Duodenal mucosa (tissue), 2 donors: ENCODE data around the gene CHEK1.

Experiments
- H3K27ac ChIP-seq: one replicate; pipeline ENCODE4 v1.7.0; 2013; ENCODE audit warnings: low read depth, low read length
- H3K27me3 ChIP-seq, 2 donors: one replicate each; pipeline ENCODE4 v1.7.0; 2013; ENCODE audit warnings: low read length in 2 of 2, control low read depth in 1 of 2; ENCODE audit not compliant: insufficient read depth in 2 of 2, control insufficient read depth in 1 of 2
- H3K36me3 ChIP-seq, 2 donors: one replicate each; pipeline ENCODE4 v1.7.0; 2013; ENCODE audit warnings: low read length in 2 of 2, control low read depth in 1 of 2; ENCODE audit not compliant: insufficient read depth in 2 of 2, control insufficient read depth in 1 of 2
- H3K4me1 ChIP-seq, 2 donors: one replicate each; pipeline ENCODE4 v1.7.0; 2013; ENCODE audit warnings: low read length in 2 of 2, control low read depth in 1 of 2; ENCODE audit not compliant: insufficient read depth in 2 of 2, control insufficient read depth in 1 of 2
- H3K4me3 ChIP-seq, 2 donors: one replicate each; pipeline ENCODE4 v1.7.0; 2013; ENCODE audit warnings: low read length in 2 of 2, low read depth in 1 of 2
- H3K9ac ChIP-seq, 2 donors: one replicate each; pipeline ENCODE4 v1.7.0; 2013; ENCODE audit warnings: low read length in 2 of 2, low read depth in 1 of 2
- H3K9me3 ChIP-seq, 2 donors: one replicate each; pipeline ENCODE4 v1.7.0; 2013; ENCODE audit warnings: low read length in 2 of 2, control low read depth in 1 of 2; ENCODE audit not compliant: control insufficient read depth in 1 of 2

The CHEK1 gene

DNA sequence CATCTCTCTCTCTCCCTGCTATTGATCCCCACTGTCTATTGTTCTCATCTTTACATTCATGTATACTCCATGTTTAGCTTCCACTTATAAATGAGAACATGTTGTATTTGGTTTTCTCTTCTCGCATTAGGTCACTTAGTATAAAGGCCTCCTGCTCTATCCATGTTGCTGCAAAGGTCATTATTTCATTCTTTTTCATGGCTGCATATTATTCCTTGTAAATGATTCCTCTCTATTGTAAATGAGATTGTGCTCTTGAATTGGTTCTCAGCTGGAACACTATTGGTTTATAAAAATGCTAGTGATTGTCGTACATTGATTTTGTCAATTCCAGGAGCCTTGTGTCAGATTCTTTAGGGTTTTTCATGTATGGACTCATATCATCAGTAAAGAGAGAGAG, 42.2 kb downstream of the CHEK1 start:
- H3K9ac ChIP-seq = no peak overlapping the region
- H3K27ac ChIP-seq = no peak overlapping the region
- H3K36me3 ChIP-seq = no peaks in the 10 kb centered on the region
- H3K4me3 ChIP-seq = no peak overlapping the region
- H3K27me3 ChIP-seq = no peaks in the 10 kb centered on the region
- peaks cover 0 to 4% of the 10 kb centered on the region in 2 donors for H3K4me1 ChIP-seq
- H3K9me3 ChIP-seq = no peaks in the 10 kb centered on the region

DNA sequence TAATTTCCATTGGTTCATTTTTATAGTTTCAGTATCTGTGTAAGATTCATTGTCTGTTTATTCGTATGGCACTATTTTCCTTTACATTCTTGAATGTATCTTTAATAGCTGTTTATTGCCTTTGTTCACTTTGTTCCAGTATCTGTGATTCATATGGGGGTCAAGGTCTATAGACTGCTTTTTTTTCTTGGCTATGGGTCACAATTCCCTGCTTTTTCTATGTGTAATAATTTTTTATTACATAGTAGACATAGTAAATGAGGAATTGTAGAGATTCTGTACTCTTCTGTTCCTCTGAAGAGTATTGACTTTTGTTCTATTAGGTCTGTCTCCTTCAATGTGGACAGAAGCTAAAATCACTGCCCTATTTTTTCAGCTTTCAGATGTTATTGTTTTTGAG, 45.2 kb downstream of the CHEK1 start:
- H3K4me1 ChIP-seq = peaks cover 0 to 4% of the 10 kb centered on the region in 2 donors
- H3K36me3 ChIP-seq = no peaks in the 10 kb centered on the region
- H3K27ac ChIP-seq = no peak overlapping the region
- no peaks in the 10 kb centered on the region for H3K9me3 ChIP-seq
- no peak overlapping the region for H3K4me3 ChIP-seq
- no peak overlapping the region for H3K9ac ChIP-seq
- H3K27me3 ChIP-seq = no peaks in the 10 kb centered on the region

DNA sequence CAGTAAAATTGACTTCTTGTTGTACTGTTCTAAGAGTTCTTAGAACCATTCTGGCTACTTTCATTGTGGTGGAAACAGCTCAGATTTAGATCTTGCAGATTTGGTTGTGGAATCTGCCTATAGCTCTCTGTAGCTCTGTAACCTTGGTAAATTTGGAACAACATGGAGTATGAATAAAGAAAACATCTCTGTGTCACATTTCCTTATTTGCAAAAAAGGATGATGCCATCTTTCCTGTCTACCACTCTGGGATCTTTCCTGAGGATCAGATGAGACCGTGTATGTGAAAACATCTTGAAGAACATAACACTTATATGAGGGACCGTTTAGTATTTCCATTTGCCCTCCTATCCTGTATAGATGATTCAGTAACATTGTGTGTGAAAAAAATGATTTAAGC, 46.6 kb downstream of the CHEK1 start:
- Histone ChIP-seq H3K9me3 (no peaks in the 10 kb centered on the region), H3K9ac (no peak overlapping the region), H3K27me3 (no peaks in the 10 kb centered on the region), H3K27ac (no peak overlapping the region), H3K36me3 (no peaks in the 10 kb centered on the region), H3K4me1 (peaks cover 0 to 4% of the 10 kb centered on the region in 2 donors), H3K4me3 (no peak overlapping the region)

DNA sequence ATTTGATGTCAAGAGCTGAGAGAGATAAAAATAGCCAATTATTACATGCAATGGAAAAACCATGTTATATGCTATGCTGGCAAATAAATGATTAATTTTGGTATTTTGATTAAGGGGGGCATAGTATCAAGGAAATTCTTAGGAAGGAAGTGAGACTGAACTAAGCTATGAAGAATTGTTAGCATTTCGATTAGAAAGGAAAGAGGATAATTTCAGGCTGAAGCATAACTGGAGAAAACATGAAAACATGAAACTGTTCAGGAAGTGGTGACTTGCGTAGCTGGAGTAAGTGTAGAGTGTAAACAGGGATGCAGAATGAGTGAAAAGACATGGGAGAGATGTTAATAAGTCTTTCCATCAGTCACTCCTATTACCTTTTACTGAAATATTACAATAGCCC, 49.2 kb downstream of the CHEK1 start:
- no peak overlapping the region for H3K27ac ChIP-seq
- peaks cover 0 to 4% of the 10 kb centered on the region in 2 donors for H3K4me1 ChIP-seq
- H3K9ac ChIP-seq = no peak overlapping the region
- no peak overlapping the region for H3K4me3 ChIP-seq
- no peaks in the 10 kb centered on the region for H3K27me3 ChIP-seq
- H3K36me3 ChIP-seq = peaks cover 0 to 6% of the 10 kb centered on the region in 2 donors
- H3K9me3 ChIP-seq = no peaks in the 10 kb centered on the region

DNA sequence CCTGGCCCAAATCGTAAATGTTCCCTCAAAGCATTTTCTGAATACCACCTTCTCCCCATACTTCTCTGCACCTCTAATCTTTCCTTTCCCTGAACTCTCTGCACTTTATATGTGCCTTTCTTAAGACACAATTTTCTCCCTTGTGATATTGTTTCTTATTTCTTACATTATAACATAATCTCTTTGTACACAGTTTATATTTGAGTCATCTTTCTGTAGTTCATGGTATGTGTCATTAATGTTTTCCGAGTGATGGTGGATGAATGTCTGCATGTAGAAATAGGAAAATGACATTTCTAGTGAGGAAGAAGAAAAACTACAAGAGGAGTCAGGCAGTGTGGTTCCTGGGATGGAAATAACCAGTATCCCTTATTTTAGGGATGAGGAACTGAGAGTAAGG, 50.2 kb downstream of the CHEK1 start:
- H3K27me3 ChIP-seq = no peaks in the 10 kb centered on the region
- peaks cover 0 to 6% of the 10 kb centered on the region in 2 donors for H3K36me3 ChIP-seq
- no peaks in the 10 kb centered on the region for H3K9me3 ChIP-seq
- peaks cover 0 to 4% of the 10 kb centered on the region in 2 donors for H3K4me1 ChIP-seq
- H3K4me3 ChIP-seq = no peak overlapping the region
- H3K9ac ChIP-seq = no peak overlapping the region
- no peak overlapping the region for H3K27ac ChIP-seq

DNA sequence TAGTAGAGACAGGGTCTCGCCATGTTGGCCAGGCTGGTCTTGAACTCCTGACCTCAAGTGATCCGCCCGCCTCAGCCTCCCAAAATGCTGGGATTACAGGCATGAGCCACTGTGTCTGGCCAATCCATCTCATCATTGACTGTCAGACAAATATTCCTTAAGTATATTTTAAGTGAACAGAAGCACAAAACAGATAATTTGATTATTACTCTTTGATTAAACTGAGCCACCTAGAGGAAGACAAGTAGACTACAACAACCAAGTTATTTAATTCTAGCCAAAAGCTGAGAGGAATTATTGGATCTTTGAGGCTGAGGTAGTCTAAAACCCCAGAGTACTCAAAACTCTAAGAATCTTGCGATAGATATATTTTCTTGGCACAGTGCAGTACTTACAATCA, 54.4 kb downstream of the CHEK1 start:
- Histone ChIP-seq H3K9ac (no peak overlapping the region), H3K27ac (no peak overlapping the region), H3K27me3 (no peaks in the 10 kb centered on the region), H3K4me3 (no peak overlapping the region), H3K9me3 (no peaks in the 10 kb centered on the region), H3K36me3 (peaks cover 0 to 6% of the 10 kb centered on the region in 2 donors), H3K4me1 (no peaks in the 10 kb centered on the region)

DNA sequence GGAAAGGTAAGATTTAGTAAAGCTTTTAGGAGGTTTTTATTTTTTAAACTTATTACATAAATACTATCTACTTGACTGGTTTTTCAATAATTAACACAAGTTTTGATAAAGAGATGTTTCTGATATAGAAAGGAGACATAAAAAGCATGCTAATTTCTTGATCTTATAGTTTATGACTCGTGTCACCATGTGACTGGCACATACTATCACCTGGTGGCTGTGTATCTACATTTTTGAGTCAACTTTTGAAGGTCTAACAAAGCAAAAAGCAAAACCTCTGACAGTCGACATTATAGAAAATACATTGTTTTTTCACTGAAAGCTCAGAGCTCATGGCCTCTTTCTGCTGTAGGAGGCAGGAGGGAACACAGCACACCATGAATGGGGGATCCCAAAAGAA, 54.9 kb downstream of the CHEK1 start:
- Histone ChIP-seq H3K27ac (no peak overlapping the region), H3K36me3 (peaks cover 0 to 6% of the 10 kb centered on the region in 2 donors)

DNA sequence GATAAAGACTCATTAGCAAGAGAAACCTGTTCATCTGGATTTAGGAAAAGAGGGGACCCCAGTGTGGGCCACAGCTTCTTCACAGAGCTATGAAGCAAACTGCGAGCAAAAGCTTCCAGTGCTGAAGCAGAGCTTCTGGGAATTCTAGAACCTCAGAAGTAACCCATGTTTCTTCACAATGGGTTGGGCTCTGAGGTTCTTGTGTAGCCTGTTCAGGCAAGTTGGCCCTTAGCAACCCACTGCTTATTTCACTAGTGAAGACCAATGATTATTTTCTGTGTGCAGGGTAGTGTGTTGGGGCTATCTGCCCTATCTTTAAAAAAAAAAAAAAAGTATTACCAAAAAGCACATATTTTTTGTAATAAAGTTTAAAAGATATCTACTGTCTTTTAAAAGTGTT, 55.8 kb downstream of the CHEK1 start, which contains the start of gene ACRV1:
ACRV1 (minus strand) TSS at position 101 of the 400 bp plus-strand sequence; CDS start at position 34, 67 bp downstream.
- H3K9me3 ChIP-seq = no peaks in the 10 kb centered on the region
- no peaks in the 10 kb centered on the region for H3K27me3 ChIP-seq
- H3K9ac ChIP-seq = no peak within 1 kb of the TSS
- no peak within 1 kb of the TSS for H3K4me3 ChIP-seq
- no peak within 1 kb of the TSS for H3K27ac ChIP-seq
- H3K4me1 ChIP-seq = no peaks in the 10 kb centered on the region
- peaks cover 0 to 6% of the 10 kb centered on the region in 2 donors for H3K36me3 ChIP-seq

More for the DNA sequence above, 54.9 kb downstream of the CHEK1 start:
- Histone ChIP-seq H3K9ac (no peak overlapping the region), H3K4me1 (no peaks in the 10 kb centered on the region), H3K9me3 (no peaks in the 10 kb centered on the region), H3K4me3 (no peak overlapping the region), H3K27me3 (no peaks in the 10 kb centered on the region)

DNA sequence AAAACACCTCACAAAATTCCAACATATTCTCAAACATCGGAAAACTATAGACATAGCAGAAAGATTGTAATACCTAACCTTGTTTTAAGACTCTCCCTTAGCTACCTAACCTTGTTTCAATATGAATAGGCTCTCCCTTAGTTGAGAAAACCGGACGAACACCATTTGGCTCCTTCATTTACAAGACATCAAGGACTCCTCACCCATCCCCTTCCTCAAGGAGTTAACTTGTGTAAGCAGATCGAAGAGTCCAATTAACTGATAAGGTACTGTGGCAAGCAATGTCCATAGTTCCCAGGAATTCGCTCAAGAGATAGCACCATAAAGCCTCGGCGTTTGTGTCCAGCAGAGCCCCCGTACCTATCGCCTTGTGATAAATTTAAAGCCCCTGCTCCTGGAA, 60.3 kb downstream of the CHEK1 start:
- H3K9ac ChIP-seq = no peak overlapping the region
- H3K4me1 ChIP-seq = no peaks in the 10 kb centered on the region
- H3K36me3 ChIP-seq = no peaks in the 10 kb centered on the region
- H3K27me3 ChIP-seq = no peaks in the 10 kb centered on the region
- H3K9me3 ChIP-seq = no peaks in the 10 kb centered on the region
- no peak overlapping the region for H3K4me3 ChIP-seq
- no peak overlapping the region for H3K27ac ChIP-seq

DNA sequence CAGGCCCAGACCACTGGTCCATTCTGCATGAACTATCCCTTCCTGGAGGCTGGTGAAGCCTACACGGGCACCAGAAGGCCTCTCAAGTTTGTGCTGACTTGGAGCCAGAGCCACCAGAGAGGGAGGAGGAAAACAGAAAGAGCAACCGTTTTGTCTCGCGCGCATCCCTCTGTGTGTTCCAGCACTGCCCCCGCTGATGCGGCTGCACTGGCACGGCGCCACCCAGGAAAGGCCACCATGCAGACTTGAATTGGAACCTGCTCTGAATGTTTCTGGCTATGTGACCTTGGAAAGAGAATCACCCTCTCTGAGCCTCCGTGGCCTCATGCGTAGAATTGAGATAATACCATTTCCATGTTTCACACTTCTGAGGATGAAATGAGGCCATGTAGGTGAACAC, 63.1 kb downstream of the CHEK1 start:
- no peaks in the 10 kb centered on the region for H3K27me3 ChIP-seq
- no peak overlapping the region for H3K27ac ChIP-seq
- H3K4me3 ChIP-seq = no peak overlapping the region
- H3K9me3 ChIP-seq = no peaks in the 10 kb centered on the region
- no peaks in the 10 kb centered on the region for H3K36me3 ChIP-seq
- no peak overlapping the region for H3K9ac ChIP-seq
- no peaks in the 10 kb centered on the region for H3K4me1 ChIP-seq

DNA sequence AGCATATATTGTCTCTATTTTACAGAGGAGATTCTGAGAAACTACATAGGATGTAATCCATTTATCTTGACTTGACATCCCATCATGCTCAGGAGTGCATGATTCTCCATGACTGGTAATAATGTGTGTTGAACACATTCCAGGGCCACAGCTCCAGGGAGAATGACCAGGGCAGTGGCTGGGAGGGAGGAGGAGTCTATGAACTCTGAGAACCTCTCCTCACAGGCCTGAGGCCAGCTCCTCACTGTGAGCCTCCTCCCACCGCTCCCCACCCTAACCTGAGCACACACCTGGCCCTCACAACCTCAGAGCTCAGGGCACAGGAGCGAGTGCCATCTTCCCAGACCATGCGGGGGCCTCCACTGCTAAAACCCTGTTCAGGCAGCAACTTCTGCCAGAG, 63.7 kb downstream of the CHEK1 start:
- no peaks in the 10 kb centered on the region for H3K27me3 ChIP-seq
- no peaks in the 10 kb centered on the region for H3K4me1 ChIP-seq
- no peak overlapping the region for H3K27ac ChIP-seq
- no peaks in the 10 kb centered on the region for H3K9me3 ChIP-seq
- no peak overlapping the region for H3K9ac ChIP-seq
- no peaks in the 10 kb centered on the region for H3K36me3 ChIP-seq
- H3K4me3 ChIP-seq = no peak overlapping the region
